GM12891 (cell line): Measurements from ENCODE around the gene FES.

Experiments used
- DNase-seq: peaks from one replicate; pipeline ENCODE4 v3.0.0; 2011; ENCODE audit warnings: low spot score; ENCODE audit not compliant: insufficient read length
- FAIRE-seq: peaks from 2 replicates; lab custom pipeline; 2011; peaks lifted over from hg19 to GRCh38; lab: Jason Lieb, UNC
- PAX5 ChIP-seq: IDR thresholded peaks from 2 replicates; pipeline ENCODE4 v1.6.1; 2011; ENCODE audit warnings: low read length, moderate library complexity, mild to moderate bottlenecking; ENCODE audit not compliant: insufficient read depth, severe bottlenecking
- POLR2A ChIP-seq: IDR thresholded peaks from 2 replicates; pipeline ENCODE4 v1.6.1; 2011; ENCODE audit warnings: low read depth, low read length, control low read depth
- POLR2AphosphoS5 ChIP-seq: IDR thresholded peaks from 2 replicates; pipeline ENCODE4 v1.6.1; 2011; ENCODE audit warnings: low read depth, low read length, control low read depth
- POU2F2 ChIP-seq: IDR thresholded peaks from 2 replicates; pipeline ENCODE4 v1.6.1; 2011; ENCODE audit warnings: low read depth, mild to moderate bottlenecking, control low read depth, low read length, moderate library complexity
- SPI1 ChIP-seq: IDR thresholded peaks from 2 replicates; pipeline ENCODE4 v1.6.1; 2011; ENCODE audit warnings: low read depth, low read length, control low read depth
- TAF1 ChIP-seq: IDR thresholded peaks from 2 replicates; pipeline ENCODE4 v1.6.1; 2011; ENCODE audit warnings: low read depth, low read length, control low read depth

FES gene

DNA sequence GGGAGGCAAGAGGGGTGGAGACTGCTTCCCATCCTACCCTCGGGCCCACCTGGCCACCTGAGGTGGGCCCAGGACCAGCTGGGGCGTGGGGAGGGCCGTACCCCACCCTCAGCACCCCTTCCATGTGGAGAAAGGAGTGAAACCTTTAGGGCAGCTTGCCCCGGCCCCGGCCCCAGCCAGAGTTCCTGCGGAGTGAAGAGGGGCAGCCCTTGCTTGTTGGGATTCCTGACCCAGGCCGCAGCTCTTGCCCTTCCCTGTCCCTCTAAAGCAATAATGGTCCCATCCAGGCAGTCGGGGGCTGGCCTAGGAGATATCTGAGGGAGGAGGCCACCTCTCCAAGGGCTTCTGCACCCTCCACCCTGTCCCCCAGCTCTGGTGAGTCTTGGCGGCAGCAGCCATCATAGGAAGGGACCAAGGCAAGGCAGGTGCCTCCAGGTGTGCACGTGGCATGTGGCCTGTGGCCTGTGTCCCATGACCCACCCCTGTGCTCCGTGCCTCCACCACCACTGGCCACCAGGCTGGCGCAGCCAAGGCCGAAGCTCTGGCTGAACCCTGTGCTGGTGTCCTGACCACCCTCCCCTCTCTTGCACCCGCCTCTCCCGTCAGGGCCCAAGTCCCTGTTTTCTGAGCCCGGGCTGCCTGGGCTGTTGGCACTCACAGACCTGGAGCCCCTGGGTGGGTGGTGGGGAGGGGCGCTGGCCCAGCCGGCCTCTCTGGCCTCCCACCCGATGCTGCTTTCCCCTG, 2.2 kb upstream of the FES start:
- no peak for FAIRE-seq
- DNase-seq, result no peak
- TF ChIP-seq POU2F2, result no peak
- TF ChIP-seq POLR2AphosphoS5, result peak; percentile 56; the same call in 1 of the 2 replicates
- no peak for TF ChIP-seq POLR2A
- TF ChIP-seq PAX5, result no peak
- no peak for TF ChIP-seq TAF1

DNA sequence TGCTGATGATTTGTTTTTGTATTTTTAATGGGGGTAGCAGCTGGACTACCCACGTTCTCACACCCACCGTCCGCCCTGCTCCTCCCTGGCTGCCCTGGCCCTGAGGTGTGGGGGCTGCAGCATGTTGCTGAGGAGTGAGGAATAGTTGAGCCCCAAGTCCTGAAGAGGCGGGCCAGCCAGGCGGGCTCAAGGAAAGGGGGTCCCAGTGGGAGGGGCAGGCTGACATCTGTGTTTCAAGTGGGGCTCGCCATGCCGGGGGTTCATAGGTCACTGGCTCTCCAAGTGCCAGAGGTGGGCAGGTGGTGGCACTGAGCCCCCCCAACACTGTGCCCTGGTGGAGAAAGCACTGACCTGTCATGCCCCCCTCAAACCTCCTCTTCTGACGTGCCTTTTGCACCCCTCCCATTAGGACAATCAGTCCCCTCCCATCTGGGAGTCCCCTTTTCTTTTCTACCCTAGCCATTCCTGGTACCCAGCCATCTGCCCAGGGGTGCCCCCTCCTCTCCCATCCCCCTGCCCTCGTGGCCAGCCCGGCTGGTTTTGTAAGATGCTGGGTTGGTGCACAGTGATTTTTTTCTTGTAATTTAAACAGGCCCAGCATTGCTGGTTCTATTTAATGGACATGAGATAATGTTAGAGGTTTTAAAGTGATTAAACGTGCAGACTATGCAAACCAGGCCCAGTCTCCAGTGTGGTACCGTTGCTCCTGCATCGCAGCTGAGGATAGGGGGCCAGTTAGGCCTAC, 1.4 kb upstream of the FES start:
- TF ChIP-seq TAF1 (no peak), POU2F2 (no peak), PAX5 (no peak), SPI1 (no peak), POLR2A (no peak), POLR2AphosphoS5 (no peak; the same call in 1 of the 2 replicates)

GRCh38 chr15:90883526-90883975, 753 bp upstream of the FES start:
- no peak for TF ChIP-seq POU2F2
- TF ChIP-seq POLR2AphosphoS5, result no peak
- TF ChIP-seq PAX5, result no peak
- TF ChIP-seq TAF1, result no peak
- FAIRE-seq (no peak), DNase-seq (no peak)

More for the DNA sequence above, 1.4 kb upstream of the FES start:
- DNase-seq, result no peak
- FAIRE-seq, result no peak

DNA sequence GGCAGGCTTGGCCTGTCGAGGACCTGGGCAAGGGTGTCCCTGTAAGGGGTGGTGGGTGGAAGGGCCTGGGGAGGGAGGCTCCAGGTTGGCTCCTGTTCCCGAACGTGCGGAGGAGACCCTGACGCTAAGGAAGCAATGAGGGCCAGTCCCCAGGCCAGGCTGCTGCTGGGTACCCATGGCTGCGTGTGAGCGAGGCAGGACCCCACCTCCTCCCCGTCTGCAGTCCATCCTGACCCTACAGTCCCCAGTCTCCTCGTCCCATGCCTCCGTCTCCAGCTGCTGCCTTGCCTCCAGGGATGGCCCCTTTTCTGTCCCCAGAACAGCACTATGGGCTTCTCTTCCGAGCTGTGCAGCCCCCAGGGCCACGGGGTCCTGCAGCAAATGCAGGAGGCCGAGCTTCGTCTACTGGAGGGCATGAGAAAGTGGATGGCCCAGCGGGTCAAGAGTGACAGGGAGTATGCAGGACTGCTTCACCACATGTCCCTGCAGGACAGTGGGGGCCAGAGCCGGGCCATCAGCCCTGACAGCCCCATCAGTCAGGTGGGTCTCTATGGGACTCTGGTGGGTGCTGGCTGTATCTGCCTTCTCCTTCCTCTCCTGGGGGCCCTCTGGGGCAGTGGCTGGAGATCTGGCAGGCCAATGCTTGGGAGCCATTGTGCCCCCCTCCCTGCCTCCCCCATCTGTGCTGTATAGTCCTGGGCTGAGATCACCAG, 571 bp downstream of the FES start:
- FAIRE-seq (peak; percentile 55), DNase-seq (no peak)
- TF ChIP-seq TAF1, result no peak
- no peak for TF ChIP-seq POLR2AphosphoS5
- TF ChIP-seq PAX5, result no peak
- no peak for TF ChIP-seq POU2F2
- TF ChIP-seq POLR2A, result no peak
- TF ChIP-seq SPI1, result no peak

DNA sequence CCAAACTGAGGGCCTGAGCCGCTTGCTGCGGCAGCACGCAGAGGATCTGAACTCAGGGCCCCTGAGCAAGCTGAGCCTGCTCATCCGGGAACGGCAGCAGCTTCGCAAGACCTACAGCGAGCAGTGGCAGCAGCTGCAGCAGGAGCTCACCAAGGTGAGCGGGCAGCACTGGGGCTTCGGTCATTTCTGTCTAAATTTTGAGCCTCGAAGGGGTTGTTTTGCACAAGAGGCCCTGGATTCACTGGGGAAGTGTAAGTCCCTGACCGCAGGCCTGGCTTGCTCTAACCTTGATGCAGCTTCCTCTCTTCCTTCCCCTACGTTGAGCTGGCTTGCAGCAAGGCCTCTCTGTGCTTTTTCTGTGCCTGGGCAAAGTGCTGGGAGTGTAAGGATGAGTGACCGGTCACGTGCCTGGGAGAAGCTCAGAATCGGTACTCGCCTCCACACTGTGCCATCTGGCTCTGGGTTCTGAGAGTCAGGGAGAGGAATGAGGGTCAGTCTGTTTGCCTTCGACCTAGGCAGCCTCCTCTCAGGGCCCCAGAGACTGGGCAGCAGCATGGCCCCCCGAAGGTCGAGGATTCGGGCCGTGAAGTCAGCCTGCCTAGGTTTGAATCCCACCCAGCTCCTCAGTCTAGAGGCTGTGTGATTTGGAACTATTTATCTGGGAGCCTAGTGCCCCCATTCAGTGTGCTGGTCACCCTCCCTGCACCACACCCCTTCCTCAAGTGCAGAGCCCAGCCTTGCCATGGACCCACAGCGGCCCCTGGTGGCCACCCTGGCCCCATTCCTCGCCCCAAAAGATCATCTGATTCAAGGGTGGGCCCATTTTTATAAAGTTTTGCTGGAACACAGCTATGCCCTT, 1.4 kb downstream of the FES start:
- TF ChIP-seq POU2F2 (0 out of 2 replicates have a peak, but pooled peaks have one; percentile 21), SPI1 (peak; percentile 40), TAF1 (no peak)
- FAIRE-seq (peak; percentile 95), DNase-seq (peak; percentile 70)

GRCh38 chr15:90886291-90886614, 1.9 kb downstream of the FES start:
- no peak for DNase-seq
- no peak for TF ChIP-seq SPI1
- no peak for TF ChIP-seq POU2F2
- no peak for TF ChIP-seq PAX5
- TF ChIP-seq TAF1, result no peak
- no peak for TF ChIP-seq POLR2A
- TF ChIP-seq POLR2AphosphoS5, result no peak
- no peak for FAIRE-seq

DNA sequence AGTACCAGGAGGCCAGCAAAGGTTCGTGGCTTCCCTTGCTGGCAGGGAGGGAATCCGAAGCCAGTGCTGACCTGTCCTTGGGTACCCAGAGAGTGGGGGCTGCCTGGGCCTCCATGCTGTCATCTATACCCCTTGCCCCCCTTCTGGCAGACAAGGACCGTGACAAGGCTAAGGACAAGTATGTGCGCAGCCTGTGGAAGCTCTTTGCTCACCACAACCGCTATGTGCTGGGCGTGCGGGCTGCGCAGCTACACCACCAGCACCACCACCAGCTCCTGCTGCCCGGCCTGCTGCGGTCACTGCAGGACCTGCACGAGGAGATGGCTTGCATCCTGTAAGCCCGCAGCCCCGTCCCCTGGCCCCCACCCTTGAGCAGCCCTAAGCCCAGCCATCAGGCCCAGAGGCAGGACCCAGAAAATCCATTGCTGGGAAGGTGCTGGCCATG, 2.8 kb downstream of the FES start:
- FAIRE-seq, result no peak

GRCh38 chr15:90889313-90889730, 5.0 kb downstream of the FES start:
- FAIRE-seq (no peak), DNase-seq (no peak)

More for the DNA sequence above, 2.8 kb downstream of the FES start:
- TF ChIP-seq POLR2AphosphoS5 (no peak), PAX5 (no peak), TAF1 (no peak), POLR2A (no peak)
- DNase-seq, result no peak

More at GRCh38 chr15:90889313-90889730, 5.0 kb downstream of the FES start:
- TF ChIP-seq POU2F2 (no peak), POLR2AphosphoS5 (no peak), PAX5 (no peak), SPI1 (no peak), TAF1 (no peak), POLR2A (no peak)
